HG03575 (cell line): ENCODE data around the gene CYP19A1.
"Not testable (repeated sequence)": the region's sequence is repeated elsewhere in the genome, so short reads cannot be mapped to it uniquely, and the experiment has no call there.

Source experiments
- ATAC-seq: cut with Tn5 transposase; IDR thresholded peaks from one replicate; pipeline ENCODE4 v1.9.1; 2021; ENCODE audit not compliant: unreplicated experiment, insufficient number of reproducible peaks, low FRiP score; ENCODE audit errors: extremely low read depth

The CYP19A1 gene

DNA sequence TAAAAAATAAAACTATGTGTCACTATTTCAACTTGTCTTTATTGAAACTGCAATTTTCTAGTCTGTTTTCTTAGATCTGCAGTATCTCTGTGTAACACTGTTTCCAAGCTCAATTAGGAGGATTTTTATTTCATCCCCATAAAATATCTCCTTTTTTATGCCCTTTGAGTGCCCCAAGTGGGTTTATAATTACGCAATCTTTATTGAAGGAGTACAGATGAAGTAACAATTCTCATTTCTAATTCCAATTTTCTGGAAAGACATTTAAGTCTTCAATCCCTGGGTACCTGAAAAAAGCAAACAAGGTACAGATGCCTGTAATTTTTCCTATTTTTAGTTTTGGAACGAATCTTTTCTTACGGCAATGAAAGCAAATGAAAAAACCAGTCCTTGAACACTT is 61.3 kb downstream of the CYP19A1 start:
- no peak for ATAC-seq

DNA sequence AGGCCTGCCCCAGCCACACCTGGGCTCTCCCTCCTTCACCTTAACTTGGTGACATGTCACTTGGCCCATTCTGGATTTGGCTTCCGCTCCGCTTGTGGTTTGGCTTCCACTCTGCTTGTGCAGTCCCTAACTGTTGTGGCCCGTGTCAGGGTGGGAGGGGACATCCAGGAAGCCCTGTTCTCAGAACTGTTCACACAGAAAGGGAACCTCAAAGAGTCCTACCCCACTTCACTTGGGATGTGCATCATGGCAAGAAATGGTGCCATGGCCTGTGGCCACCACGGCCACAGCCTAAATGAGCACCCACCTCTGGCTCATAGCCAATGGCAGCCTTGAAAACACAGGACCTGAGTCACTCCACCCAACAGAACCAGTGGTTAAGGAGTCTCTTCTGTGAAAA is 63.4 kb downstream of the CYP19A1 start:
- ATAC-seq = no peak

DNA sequence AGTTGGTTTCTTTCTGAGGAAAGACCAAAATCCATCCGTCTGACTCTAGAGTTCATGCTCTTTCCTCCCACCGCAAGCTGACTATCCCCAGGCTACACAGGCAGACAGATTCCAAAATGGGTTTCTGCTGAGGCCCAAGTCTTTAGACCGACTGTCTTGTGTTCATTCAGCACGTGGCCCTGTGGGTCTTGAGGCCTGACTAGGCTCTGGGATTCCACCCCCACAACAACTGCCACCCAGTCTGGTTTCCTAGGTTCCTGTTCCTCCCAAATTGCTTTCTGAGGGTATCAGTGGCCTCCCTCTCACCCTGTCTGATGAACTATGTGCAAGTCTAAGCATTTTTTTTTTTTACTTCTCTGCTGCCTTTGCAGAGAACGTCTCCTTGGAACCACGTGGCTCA is 67.7 kb downstream of the CYP19A1 start:
- ATAC-seq = no peak

DNA sequence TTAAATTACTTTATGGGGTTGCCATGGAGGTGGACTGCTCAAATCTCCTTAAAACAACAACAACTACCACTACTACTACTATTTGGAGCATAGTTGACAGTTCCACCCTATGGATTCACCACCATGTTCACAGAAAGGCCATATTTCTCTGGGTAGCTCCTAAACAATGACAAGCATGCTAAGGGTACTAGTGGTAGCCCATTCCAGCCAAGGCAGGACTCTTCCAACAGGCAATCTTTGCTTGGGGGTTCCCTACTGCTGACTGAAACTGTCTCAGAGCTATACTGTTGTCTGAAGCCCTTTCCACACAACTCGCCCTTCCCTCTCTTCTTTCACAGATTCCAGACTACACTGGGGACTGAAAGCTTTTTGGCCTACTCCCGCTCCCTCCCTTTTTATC is 68.9 kb downstream of the CYP19A1 start:
- ATAC-seq = no peak

DNA sequence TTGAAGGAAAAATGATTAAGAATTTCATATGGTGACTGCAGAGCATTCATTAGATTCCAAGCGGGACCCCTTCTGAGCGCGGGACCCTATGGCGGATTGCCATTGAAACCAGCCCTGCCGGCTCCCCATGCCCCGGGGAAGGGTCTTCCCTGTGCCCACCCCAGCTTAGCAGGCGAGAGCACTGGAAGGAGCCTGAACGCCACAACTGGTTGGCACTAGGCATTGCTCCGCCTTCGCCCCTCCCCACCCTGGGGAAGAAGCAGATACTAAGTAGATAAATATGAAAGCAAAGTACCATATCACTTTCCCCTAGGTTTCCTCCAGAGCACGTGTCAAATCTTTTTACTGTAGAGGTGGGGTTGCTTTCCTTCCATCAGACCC is 70.7 kb downstream of the CYP19A1 start:
- no peak for ATAC-seq

DNA sequence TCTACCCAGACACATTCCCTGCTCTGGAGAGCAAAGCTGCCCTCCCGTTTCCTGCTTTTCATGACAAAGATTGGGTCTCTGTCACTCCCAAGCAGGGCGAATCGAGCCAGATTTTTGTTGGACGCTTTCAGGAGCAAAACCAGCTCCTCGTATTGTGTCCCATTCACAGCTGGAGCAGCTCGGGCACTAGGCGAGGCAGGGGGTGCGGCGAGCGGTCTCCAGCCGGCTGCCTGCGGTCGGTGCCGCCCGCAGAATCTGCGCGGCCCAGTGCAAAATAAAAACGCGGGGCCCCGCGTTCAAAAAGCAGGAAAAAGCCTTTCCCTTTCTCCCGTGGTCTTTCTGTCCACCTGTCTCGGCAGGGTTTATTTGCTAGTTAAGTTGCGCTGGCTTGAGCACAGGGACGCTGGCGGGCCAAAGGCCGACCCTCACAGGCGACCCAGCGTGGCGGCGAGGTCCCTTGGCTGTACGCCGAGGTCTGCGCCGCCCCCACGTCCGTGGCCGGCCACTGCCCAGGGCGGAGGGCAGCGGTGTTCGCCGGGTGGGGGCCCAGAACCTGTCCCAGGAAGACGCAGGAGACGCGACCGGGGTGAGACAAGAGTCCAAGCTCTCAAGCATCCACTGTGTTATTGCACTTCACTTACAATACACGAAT is 71.2 kb downstream of the CYP19A1 start:
- no peak for ATAC-seq

DNA sequence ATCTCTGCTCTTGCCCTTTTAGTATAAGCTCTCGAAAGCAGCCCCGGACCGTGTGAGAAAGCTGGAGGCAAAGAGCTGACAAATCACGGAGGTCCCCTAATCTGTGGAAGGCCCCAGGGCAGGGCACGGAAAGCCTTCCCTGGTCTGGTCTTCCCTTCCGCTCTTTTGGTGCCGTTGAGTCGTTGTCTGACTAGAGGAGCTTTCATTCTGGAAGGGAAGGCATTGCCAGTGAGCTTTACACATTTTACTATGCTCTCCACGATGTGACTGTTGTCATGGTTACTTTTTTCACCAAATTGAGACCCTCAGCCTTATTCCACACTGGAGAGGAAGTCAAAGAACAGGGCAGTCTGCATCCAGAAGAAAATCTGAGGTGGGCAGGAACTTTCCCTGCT is 71.7 kb downstream of the CYP19A1 start:
- ATAC-seq = no peak

DNA sequence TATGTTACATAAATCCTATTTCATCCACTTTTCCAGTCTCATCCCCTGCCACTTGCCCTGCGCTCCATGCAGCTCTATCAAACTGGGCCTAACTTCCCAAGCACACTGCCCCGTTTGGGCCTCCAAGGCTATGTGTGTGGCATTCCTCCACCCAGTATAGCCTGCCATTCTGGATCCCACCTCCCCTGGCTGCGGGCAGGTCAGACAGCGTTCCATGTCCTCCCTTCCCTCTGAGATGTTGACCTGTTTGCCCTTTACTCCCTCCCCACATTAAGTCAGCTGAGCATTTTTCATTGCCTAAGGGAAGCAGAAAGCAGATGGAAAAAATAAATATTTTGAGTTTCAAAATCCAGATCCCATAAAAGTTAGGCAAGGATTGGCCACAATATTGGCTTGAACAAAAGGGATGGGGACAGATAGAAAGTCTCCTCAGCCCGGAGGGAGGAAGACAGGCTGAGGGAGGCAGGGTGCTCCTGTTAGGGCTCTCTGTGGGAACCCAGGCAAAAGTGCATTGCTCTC is 73.3 kb downstream of the CYP19A1 start:
- no peak for ATAC-seq

DNA sequence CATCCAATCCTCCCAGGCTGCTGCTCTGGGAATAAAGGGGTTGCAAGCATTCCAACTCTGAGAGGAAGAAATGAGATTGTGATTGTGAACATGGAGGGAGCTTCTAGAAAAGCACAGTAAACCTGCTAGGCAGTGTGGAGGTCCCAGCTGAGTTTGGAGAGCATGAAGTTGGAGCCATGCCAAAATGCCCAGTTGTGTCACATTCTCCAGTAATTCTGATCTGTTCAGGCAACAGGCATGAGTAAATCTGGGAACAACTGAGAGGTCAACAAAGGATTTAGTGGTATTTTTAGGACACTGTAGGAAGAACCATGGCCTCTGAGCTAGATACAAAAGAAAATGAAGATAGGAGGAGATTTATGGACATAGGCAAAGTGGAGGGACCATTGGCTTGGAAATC is 74.7 kb downstream of the CYP19A1 start:
- no peak for ATAC-seq

DNA sequence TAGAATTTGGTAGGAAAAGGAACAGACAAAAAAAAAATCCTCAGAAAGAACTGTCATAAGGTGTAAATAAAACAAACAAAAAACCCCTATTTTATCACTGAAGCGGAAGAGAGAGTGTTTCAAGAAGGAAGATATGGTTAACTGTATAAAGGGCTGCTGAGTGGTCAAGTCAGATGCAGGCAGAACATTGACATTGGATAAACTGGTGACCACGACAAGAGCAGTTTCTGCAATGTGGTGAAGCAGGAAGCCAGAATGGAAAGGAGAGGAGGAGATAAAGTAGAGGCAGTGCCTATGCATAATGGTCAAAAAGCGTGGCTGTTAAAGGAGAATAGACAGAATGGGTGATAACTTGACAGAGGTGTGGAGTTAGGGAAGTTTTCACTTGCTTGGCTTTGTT is 75.3 kb downstream of the CYP19A1 start:
- ATAC-seq = no peak

DNA sequence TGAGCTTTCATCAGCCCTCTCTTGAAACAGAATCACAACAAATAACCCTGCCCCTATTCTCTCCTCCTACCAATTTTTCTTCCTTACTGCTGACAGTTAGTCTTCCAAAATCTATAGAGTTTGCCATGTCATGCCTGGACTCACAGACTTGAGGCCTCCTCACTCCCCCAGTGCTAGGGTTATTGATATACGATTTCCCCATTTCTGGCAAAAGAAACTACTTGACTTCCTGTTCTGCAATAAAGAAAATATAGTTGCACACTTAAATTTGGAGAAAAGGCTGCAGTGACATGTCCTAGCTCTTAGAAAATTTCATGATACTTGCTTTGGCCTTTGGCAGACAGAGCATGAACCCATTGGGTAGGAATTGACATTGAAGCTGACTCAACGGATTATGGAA is 75.9 kb downstream of the CYP19A1 start:
- ATAC-seq = no peak

DNA sequence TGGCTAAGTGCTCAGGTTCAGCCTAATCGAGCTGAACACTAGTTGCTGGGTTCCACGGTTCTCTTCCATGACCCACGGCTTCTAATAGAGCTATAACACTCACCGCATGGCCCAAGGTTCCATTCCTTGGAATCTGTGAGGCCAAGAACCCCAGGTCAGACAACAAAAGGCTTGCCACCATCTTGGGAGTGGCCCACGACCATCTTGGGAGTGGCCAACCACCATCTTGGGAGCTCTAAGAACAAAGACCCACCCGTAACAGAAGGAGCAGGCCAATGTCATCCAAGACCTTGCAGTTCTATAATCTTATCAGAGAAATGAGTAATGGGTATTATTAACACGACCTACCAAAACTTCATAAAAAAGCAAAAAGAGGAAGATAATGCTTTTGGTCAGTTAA is 77.3 kb downstream of the CYP19A1 start:
- ATAC-seq = not testable (repeated sequence)

DNA sequence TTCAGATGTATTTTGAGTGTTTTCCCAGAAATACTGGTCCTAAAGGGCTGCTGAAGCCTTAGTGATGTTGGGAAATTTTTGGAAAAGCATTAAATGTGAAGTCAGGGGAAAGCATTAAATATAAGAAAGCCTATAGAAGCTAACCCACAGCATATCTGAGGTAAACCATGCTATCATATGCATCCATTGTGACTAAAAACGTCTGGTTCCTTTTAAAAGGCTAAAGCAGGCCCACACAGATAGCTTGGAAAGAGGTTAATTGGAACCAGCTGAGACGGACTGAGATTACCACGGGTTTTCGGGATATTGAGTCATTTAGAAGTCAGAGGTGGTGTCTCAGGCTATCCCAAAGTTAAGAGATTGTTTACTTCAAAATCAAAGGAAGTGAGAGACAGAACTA is 78.2 kb downstream of the CYP19A1 start:
- ATAC-seq = no peak

DNA sequence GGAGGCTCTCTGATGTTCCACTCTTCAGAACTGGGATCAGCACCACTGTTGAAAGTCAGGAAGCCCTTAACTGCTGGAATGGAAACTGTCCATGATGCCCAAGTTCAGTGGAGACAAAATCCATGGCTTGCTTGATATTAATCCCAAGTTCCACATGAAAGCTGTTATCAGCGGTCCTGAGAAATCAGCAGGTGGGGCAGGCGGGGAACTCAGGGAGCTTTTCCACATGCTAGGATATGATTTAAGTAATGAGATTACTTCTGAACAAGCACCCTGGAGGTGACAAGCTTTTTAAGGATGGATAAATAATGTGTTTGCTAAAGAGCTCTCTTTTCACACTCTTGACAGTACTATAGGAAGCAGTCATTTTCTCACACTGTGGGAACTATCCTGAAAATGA is 82.9 kb downstream of the CYP19A1 start:
- no peak for ATAC-seq

DNA sequence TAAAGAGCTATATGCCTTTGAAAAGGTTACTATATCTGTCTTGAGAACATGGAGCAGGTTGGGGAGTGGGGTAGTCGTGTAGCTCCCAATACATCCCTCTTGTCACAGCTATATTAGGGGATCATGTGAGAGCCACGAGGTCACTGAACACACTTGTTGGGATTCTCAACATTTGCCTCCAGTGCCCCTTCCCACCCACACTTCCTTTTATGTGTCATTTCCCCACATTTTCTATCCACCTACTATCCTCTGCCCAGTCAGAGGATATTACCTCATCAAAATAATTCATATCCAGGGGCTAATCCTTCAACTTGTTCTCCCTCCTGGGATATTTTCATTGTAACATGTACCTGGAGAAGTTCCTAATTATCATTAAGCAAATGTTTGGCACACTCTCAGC is 85.0 kb downstream of the CYP19A1 start:
- no peak for ATAC-seq

DNA sequence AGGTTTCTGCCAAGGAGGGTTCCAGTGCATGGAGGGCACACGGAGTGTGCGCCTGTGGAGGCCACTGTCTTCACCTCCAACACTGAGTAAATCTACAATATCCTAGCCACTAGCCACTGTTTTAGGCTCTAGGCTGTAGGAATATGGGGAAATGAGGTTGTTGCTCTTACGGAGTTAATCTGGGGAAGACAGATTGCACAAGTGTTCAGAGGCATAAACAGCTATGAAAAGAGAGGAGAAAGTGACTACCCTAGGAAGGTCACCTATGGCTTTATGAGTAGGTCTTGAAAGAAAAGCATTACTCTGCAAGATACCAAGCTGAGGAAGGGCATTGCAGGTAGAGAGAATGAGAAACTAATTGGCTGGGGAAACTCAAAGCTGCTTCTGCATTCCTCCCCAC is 85.7 kb downstream of the CYP19A1 start:
- ATAC-seq = no peak

DNA sequence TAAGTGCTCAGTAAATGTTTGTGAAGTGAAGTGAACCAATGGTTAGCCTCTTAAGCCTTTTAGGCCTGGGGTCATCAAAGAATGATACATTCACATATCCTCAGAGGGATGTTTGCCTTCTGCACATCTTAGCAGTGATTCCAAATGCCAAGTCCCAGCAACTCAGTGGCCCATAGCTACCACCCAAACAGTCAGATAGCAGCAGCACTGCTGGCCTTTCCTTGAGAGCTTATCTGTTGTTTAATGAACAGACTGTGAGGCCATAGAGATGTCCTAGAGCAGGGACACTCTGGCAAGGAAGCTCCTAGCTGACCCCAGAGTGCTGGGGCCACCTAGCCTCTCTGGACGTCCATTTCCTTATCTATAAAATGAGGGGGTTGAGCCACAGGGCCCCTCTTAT is 86.8 kb downstream of the CYP19A1 start:
- no peak for ATAC-seq

DNA sequence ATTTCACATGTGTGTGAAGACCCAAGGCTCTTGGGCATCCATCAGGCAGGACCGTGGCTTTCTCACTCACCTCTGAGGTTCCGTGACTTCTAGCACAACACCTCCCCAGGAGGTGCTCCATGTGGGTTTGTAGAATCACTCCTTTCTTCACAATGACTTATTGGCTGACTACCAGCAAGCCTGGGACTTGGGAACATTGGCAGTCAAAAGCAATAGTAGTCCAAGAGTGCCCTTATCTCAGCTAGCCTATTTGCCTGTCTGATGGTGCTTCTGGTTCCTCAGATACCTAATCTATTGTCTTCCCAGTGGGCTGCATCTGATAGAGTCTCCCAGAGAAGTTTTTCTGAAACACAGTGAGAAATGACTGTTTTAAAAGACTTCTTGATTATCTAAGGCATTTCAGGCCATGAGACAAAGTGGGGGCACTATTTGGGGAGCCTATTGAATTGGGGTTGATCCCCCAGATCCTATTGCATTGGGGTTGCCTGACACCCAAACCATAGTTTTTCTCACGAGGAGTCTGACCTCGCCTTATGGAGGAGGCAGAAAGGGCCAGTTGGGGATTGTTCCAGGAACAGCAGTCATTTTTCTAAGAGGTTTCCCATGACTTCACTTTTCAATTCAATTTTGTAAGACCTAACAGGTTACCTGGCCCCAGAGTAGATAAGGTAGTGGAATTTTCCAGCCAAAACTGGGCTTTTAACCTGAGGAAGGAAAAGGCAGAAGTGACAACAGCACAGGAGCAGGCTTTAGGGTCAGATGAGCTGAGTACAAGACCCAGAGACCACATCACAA is 88.0 kb downstream of the CYP19A1 start:
- ATAC-seq = no peak

DNA sequence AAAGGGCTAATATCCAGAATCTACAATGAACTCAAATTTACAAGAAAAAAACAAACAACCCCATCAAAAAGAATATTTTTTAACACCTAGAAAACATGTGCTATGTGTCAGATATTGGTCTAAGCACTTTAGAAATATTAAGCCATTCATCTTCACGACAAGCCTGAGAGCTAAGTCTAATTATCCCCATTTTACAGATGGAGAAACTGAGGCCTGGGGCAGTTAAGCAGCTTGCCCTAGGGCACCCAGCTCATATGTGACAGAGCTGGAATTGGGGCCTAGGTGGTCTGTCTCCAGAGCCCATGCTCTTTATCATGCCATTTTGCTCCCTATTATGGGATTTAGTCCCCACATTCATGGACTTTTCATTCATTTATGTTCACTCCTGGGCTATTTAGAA is 92.8 kb downstream of the CYP19A1 start:
- no peak for ATAC-seq

DNA sequence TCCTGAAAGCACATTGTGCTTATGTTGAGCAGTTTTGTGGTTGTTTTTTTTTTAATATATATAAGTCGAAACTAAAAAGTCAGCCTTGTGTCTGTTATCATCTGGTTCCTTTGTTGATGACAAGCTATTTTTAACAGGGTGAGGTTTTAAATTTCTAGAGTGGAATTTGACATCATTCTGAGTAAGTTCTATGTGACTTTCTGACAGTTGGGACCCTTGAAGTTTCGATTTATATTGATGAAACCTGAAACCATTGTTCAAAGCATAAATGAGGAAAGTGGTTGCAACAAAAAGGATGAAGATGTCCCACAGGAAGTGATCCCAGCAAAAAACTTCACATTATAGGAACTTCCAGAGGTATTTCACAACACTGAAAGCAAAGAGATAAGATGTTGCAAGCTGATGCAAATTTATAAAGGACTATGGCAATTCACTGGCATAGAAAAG is 94.0 kb downstream of the CYP19A1 start:
- no peak for ATAC-seq

DNA sequence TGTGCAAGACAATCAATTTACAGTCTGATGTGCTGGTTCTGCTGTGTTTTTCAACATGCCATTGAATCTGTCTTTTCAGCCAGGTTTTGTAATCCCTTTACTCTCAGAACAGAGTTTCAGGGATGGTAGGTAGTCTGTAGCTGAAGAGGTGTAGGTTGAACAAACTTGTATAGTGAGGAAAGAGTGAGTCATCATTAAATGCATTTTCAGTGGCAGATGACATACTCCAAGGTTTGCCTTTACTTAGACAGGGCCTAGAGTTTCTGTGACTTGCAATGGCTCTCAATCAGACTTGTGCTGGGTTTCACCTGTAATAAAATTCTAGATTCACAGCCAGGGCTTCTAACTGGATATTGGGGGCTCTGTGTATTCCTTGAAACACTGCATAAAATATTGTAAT is 94.6 kb downstream of the CYP19A1 start:
- ATAC-seq = no peak
